ENCODE measurements around the gene SLC6A12.

GRCh38 chr12:193261-193660 lies 20.7 kb downstream of the SLC6A12 start:
- TF ChIP-seq POLR2A (IDR thresholded peaks at IDR 0.05) (no peak), CTCF (IDR thresholded peaks at IDR 0.05) (no peak)

All from uterus (tissue), 2 donors.